Pancreas (tissue), 10 donors: ENCODE data around the gene EIF1AX. TPM values are rescaled to one million over a fixed set of nuclear protein-coding genes. Genes with fewer than 3 reads are reported as not detected.
"Not testable (repeated sequence)": the region's sequence is repeated elsewhere in the genome, so short reads cannot be mapped to it uniquely, and the experiment has no call there.

Experiments
- ATAC-seq, 4 donors: fragments of 200-7000 bp; cut with Tn5 transposase; one replicate each; pipeline versions ENCODE4 v1.8.0 to v1.9.1; 2020; ENCODE audit warnings: mild to moderate bottlenecking in 4 of 4, moderate library complexity in 4 of 4
- DNase-seq, 6 donors: peaks; one replicate each; pipeline ENCODE4 v3.0.0-alpha.2; 2020
- FAIRE-seq: peaks from 2 replicates; lab custom pipeline; 2012; peaks lifted over from hg19 to GRCh38; lab: Jason Lieb, UNC
- H3K27ac ChIP-seq, 4 donors: fragments of 200-600 bp; sonication (generic); 1 replicate in 3 of 4; 2 replicates in 1 of 4; pipeline versions ENCODE4 v1.5.0 to v1.8.0; 2020
- H3K27me3 ChIP-seq, 4 donors: fragments of 200-600 bp; one replicate each; pipeline ENCODE4 v1.8.0; 2021
- H3K36me3 ChIP-seq, 3 donors: fragments of 200-600 bp; sonication (generic) in 1 of 3; one replicate each; pipeline versions ENCODE4 v1.5.0 to v1.8.0; 2020 to 2021
- H3K4me1 ChIP-seq, 3 donors: fragments of 200-600 bp; one replicate each; pipeline ENCODE4 v1.8.0; 2021
- H3K4me3 ChIP-seq, 4 donors: fragments of 200-600 bp; sonication (generic) in 2 of 4; one replicate each; pipeline versions ENCODE4 v1.5.0 to v1.8.0; 2020 to 2021
- H3K9me3 ChIP-seq, 4 donors: fragments of 200-600 bp; one replicate each; pipeline ENCODE4 v1.8.0; 2021
- CTCF ChIP-seq, 4 donors: fragments of 200-600 bp; sonication (generic) in 3 of 4; IDR thresholded peaks; one replicate each; pipeline versions ENCODE4 v1.5.0 to v1.8.0; 2021; ENCODE audit warnings: antibody characterized with exemption in 4 of 4
- WGBS, 2 donors: extraction: QIAGEN DNeasy Blood & Tissue Kit; methylation state at CpG; one replicate each; pipeline ENCODE4 v1.1.7; 2013; 5-methylcytosine and 5-hydroxymethylcytosine counted together
- intact Hi-C, 3 donors: fragments of 100-400 bp; cut with DNase I; formaldehyde crosslinking; loops; one replicate each; pipeline versions ENCODE4 v1.11.1 to v1.14.2; 2022
- polyA plus RNA-seq, 2 donors: library from polyadenylated mRNA; stranded (reverse); fragments of 200-250 nt; gene quantifications; one replicate each; pipeline ENCODE4 v1.2.3, GENCODE V29; 2013
- total RNA-seq, 6 donors: library from RNA; stranded (reverse); fragmentation: NEBNext Ultra II Directional in 4 of 6; extraction: Animal tissue kit (Norgen Biotek cat#: 25700) in 4 of 6; gene quantifications; one replicate each; pipeline versions ENCODE4 v1.2.1 to v1.2.4, GENCODE V29; 2021 to 2023
- donor health status: healthy with polysubstance abuse.
- donor health status: DM: no; HTN: no; CAD: no; lungs with moderate emphysema.
- donor health status: DM: no; HTN: no; CAD: no.
- donor health status: control.
- donor health status: control.
- donor health status: Bipolar disorder and iron deficiency.
- donor health status: DM: yes; HTN: yes; CAD: no.
- donor health status: DM: no; HTN: no; CAD: no.
- donor health status: DM: no; HTN: no; CAD: no.
- donor health status: DM: yes; HTN: yes; CAD: no.

EIF1AX gene
- total and polyA plus RNA-seq, 8 donors, result 12.4 to 76.7 (median 49.0) TPM

DNA sequence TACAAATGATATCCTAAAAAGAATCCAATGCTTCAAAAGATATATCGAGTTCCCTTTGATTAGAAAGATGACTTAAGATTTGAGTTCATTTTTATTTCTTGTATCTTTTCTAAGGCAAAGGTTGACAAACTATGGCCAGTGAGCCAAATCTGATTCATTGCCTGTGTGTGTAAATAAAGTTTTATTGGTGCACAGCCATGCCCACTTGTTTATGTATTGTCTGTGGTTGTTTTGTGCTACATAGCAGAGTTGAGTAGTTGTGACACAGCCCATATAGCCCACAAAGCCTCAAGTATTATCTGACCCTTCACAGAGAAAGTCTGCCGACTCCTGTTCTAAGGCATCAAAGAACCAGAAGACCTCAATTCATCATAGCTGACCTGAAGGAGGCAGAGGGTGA, 32.2 kb upstream of the EIF1AX start:
- FAIRE-seq, result no peak
- no peaks in the 10 kb centered on the region for H3K27me3 ChIP-seq
- ATAC-seq, result no peak
- no peak overlapping the region for H3K27ac ChIP-seq
- TF ChIP-seq CTCF (IDR thresholded peaks at IDR 0.05), result no peak
- no peaks in the 10 kb centered on the region for H3K4me1 ChIP-seq
- H3K4me3 ChIP-seq, result no peak overlapping the region
- 84 to 94% methylated on average over 2 of the region's 2 CpGs for whole genome bisulfite sequencing, 2 donors
- no peaks in the 10 kb centered on the region for H3K9me3 ChIP-seq
- peaks cover 0 to 17% (median 0%) of the 10 kb centered on the region in 3 donors for H3K36me3 ChIP-seq
- intact Hi-C loops, result no loop called here
- no peak for DNase-seq

DNA sequence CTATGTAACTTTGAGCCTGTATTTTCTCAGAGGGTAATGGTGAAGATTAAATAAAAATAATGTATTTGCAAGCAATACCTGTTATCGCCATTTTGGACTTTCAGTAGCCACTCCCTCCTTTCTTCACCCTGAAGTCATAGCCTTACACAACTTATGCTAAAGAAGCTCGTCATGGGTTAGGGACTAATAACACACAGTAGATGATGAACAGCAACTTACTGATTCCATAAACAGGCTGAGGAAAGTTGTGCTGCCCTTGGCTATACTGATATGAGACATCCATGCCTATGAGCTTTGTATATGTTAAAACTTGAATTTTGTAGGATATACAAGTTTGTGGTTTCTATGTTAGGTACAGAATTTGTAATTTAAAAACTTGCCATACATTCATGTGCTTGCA, 31.7 kb upstream of the EIF1AX start:
- no peak overlapping the region for H3K27ac ChIP-seq
- H3K4me3 ChIP-seq, result no peak overlapping the region
- no peak for FAIRE-seq
- no peaks in the 10 kb centered on the region for H3K27me3 ChIP-seq
- intact Hi-C loops, result no loop called here
- no peak for ATAC-seq
- 77 to 95% methylated on average over 2 of the region's 2 CpGs for WGBS, 2 donors
- H3K9me3 ChIP-seq, result no peaks in the 10 kb centered on the region
- TF ChIP-seq CTCF (IDR thresholded peaks at IDR 0.05), result no peak
- H3K4me1 ChIP-seq, result no peaks in the 10 kb centered on the region
- DNase-seq, result no peak
- H3K36me3 ChIP-seq, result peaks cover 0 to 22% (median 0%) of the 10 kb centered on the region in 3 donors

GRCh38 chrX:20171887-20172286, 30.2 kb upstream of the EIF1AX start:
- H3K4me3 ChIP-seq, result no peak overlapping the region
- ATAC-seq, result no peak
- H3K27me3 ChIP-seq, result no peaks in the 10 kb centered on the region
- H3K36me3 ChIP-seq, result peaks cover 0 to 22% (median 0%) of the 10 kb centered on the region in 3 donors
- H3K9me3 ChIP-seq, result no peaks in the 10 kb centered on the region
- TF ChIP-seq CTCF (IDR thresholded peaks at IDR 0.05), result no peak
- DNase-seq, result no peak
- WGBS, 2 donors, result 82 to 85% methylated on average over 3 of the region's 3 CpGs
- FAIRE-seq, result no peak
- no peak overlapping the region for H3K27ac ChIP-seq
- no peaks in the 10 kb centered on the region for H3K4me1 ChIP-seq
- intact Hi-C loops, result no loop called here

- FAIRE-seq, ATAC-seq: not testable (repeated sequence)
These were observed 20.9 kb upstream of the EIF1AX start for GRCh38 chrX:20162516-20162915.

DNA sequence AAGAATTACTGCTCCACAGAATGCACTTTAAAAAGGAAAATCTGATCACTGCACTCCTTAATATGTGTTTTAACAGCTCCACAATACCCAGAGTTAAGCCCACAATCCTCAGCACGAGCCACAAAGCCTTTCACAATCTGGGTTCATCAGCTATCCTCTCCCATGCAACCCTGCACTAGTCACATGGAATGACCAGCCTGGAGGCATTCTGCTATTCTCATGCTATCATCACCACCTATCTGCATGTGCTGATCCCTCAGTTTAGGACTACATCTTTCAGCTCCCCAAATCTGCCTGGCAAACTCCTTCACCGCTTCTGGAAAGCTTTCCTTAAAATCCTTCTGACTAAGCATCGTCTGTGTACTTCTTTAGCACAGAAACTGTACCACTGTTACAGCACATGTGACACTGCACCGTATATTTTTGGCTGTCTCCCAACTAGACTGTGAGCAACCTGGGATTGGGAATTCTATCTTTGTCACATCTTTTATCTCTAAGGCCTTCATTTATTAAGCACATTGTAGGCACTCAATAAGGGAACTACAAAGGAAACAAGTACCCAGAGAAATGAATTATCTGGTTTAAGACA, 18.3 kb upstream of the EIF1AX start:
- Histone ChIP-seq H3K9me3 (no peaks in the 10 kb centered on the region), H3K4me1 (no peaks in the 10 kb centered on the region), H3K27me3 (no peaks in the 10 kb centered on the region), H3K27ac (no peak overlapping the region), H3K36me3 (peaks cover 0 to 6% (median under 1%) of the 10 kb centered on the region in 3 donors), H3K4me3 (no peak overlapping the region)
- no peak for FAIRE-seq
- no peak for DNase-seq
- intact Hi-C loops, result no loop called here
- TF ChIP-seq CTCF (IDR thresholded peaks at IDR 0.05), result no peak
- ATAC-seq, result no peak
- 73 to 92% methylated on average over 4 of the region's 4 CpGs for WGBS, 2 donors

More at GRCh38 chrX:20162516-20162915, 20.9 kb upstream of the EIF1AX start:
- H3K9me3 ChIP-seq, H3K27ac ChIP-seq, intact Hi-C loops, H3K27me3 ChIP-seq, H3K4me3 ChIP-seq, DNase-seq, H3K36me3 ChIP-seq, H3K4me1 ChIP-seq: not testable (repeated sequence)
